ENCODE results near the gene KRTAP4-9.
"Not testable (repeated sequence)": the region's sequence is repeated elsewhere in the genome, so short reads cannot be mapped to it uniquely, and the experiment has no call there.

Gene KRTAP4-9

GRCh38 chr17:41118721-41119120 lies 13.5 kb downstream of the KRTAP4-9 start:
- TF ChIP-seq CTCF (IDR thresholded peaks at IDR 0.05; ENCODE audit: insufficient read depth, low read depth, low read length, missing control alignments) = no peak
- H3K4me3 ChIP-seq (ENCODE audit: low read depth, low read length) = no peak overlapping the region
- no peak for DNase-seq (ENCODE audit: low read depth)

DNA sequence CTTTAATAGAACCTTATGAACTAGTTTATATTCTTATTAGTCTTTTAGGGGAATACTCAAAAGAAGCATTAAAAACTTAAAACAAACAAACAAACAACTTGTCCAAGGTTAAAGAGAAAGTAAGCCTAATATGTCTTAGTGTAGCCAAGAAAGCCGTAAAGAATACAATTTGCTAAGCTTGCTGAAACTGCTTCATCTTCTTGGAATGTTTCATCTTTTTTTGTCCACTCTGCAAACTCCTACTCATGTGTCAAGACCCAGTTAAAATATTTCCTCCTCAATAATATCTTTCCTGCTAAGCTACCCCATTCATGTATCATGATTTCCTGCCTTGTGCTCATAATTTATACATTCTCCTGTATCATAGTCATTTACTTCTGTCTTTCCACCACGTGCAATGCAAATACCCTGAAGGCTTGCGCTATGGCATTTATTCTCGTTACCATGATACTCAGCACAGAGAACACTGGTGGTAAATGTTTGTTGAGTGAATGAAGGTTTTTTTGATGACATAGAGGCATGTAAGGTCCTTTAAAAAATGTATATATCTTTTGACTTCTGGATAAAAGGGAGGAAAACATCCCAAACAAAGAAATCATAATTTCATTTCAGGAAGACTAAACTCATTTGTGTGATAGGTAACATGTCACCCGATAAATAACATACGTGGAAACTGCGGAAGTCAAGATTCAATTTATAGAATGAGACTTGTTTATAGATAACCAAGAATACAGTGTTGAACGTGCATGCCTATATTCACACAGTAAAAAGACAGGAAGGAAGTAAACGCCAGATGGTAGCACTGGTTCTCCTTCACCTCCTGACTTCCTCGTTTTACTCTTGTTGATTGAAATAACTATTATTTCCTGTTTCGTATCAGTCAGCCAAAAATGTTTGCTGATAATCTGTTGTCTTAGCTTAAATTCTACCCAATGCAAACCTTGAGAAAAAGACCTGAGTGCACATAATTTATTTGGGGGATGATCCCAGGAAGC lies 14.8 kb downstream of the KRTAP4-9 start:
- DNase-seq (ENCODE audit: low read depth); H3K4me3 ChIP-seq (ENCODE audit: low read depth, low read length): not testable (repeated sequence)

DNA sequence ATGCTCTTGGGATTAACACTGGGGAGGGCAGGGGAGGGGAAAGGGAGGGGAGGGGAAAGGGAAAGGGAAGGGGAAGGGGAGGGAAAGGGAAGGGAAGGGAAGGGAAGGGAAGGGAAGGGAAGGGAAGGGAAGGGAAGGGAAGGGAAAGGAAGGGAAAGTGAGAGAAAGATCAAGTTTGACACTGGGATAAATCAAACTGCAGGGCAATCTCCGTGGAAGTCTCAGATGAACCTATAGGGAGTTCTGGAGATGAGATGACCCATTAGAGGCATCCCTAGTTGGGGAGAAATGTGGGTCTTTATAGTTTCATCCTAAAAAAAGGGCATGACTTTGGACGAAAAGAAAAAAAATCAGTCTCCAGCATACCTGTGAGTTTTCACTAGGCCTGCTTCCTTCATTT lies 16.6 kb downstream of the KRTAP4-9 start:
- no peak overlapping the region for H3K4me3 ChIP-seq (ENCODE audit: low read depth, low read length)
- TF ChIP-seq CTCF (IDR thresholded peaks at IDR 0.05; ENCODE audit: insufficient read depth, low read depth, low read length, missing control alignments) = no peak
- DNase-seq (ENCODE audit: low read depth) = no peak

DNA sequence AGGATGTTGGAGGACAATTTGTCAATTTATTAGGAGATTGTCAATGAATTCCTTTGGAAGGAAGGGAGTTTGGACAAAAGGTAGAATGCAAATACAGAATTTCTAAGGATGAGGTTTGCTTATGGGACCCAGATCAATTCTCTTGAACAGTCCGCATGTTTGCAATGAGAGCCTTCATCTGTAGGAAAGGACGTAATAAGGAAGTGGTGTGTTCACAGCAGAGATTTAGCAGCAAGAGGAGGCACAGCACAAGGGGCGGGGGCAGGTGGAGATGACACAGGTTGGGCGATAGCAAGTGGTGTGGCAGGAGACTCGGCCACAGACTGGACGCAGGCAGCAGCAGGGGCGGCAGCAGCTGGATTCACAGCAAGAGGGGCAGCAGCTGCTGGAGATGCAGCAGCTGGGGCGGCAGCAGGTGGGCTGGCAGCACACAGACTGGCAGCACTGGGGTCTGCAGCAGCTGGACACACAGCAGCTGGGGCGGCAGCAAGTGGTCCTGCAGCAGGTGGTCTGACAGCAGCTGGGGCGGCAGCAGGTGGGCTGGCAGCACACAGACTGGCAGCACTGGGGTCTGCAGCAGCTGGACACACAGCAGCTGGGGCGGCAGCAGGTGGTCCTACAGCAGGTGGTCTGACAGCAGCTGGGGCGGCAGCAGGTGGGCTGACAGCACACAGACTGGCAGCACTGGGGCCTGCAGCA lies 18.3 kb downstream of the KRTAP4-9 start:
- H3K4me3 ChIP-seq (ENCODE audit: low read depth, low read length); DNase-seq (ENCODE audit: low read depth): not testable (repeated sequence)

DNA sequence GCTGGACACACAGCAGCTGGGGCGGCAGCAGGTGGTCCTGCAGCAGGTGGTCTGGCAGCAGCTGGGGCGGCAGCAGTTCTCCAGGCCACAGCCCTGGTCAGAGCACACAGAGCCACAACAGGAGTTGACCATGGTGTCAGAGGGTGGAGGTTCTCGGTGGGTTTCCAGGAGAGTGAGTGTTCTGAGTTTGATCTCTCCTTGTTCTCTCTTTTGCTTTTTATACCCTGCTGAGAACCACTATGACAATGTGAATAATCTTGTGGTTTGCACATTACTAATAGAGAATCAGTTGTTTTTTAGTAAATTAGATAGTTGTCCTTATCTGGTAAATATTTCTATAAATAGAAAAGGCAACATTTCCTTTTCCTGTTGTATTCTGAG lies 18.8 kb downstream of the KRTAP4-9 start, which contains the start of gene KRTAP4-12:
Gene KRTAP4-12 (minus strand): TSS at position 192 of the 381 bp plus-strand sequence. CDS start 60 bp downstream, at position 132.
- H3K4me3 ChIP-seq (ENCODE audit: low read depth, low read length); DNase-seq (ENCODE audit: low read depth): not testable (repeated sequence)

- DNase-seq (ENCODE audit: low read depth) = no peak
- TF ChIP-seq CTCF (IDR thresholded peaks at IDR 0.05; ENCODE audit: insufficient read depth, low read depth, low read length, missing control alignments) = no peak
These were observed 19.9 kb downstream of the KRTAP4-9 start for GRCh38 chr17:41125064-41125463.

GRCh38 chr17:41126412-41126811 lies 21.2 kb downstream of the KRTAP4-9 start:
- no peak for TF ChIP-seq CTCF (IDR thresholded peaks at IDR 0.05; ENCODE audit: insufficient read depth, low read depth, low read length, missing control alignments)
- no peak for DNase-seq (ENCODE audit: low read depth)
- H3K4me3 ChIP-seq (ENCODE audit: low read depth, low read length) = no peak overlapping the region

More at GRCh38 chr17:41125064-41125463, 19.9 kb downstream of the KRTAP4-9 start:
- no peak overlapping the region for H3K4me3 ChIP-seq (ENCODE audit: low read depth, low read length)

- no peak for TF ChIP-seq CTCF (IDR thresholded peaks at IDR 0.05; ENCODE audit: insufficient read depth, low read depth, low read length, missing control alignments)
- no peak overlapping the region for H3K4me3 ChIP-seq (ENCODE audit: low read depth, low read length)
- no peak for DNase-seq (ENCODE audit: low read depth)
These were observed 22.2 kb downstream of the KRTAP4-9 start for GRCh38 chr17:41127371-41127770.
